Measurements from ENCODE around the gene INTS2. TPM values are rescaled to one million over a fixed set of nuclear protein-coding genes. Genes with fewer than 3 reads are reported as not detected.

The INTS2 gene
- polyA plus RNA-seq, 1 of the 3 experiments (the other 2 are of a cell fraction), result 6.7 TPM

- POLR2A ChIA-PET, result no interaction called here
- no peak for DNase-seq
- Histone ChIP-seq H3K4me3 (ENCODE audit: low read depth in 2 of 2, low read length in 1 of 2) (no peak overlapping the region), H3K27ac (ENCODE audit: low read depth in 2 of 2, low read length in 1 of 2) (no peak overlapping the region), H3K27me3 (ENCODE audit: insufficient read depth) (no peaks in the 10 kb centered on the region), H2AFZ (ENCODE audit: low read depth) (no peak overlapping the region), H3K9me3 (no peaks in the 10 kb centered on the region), H3K4me2 (no peak overlapping the region), H3K9ac (no peak overlapping the region), H3F3A (replicated peaks; ENCODE audit: insufficient read depth) (peaks cover 1% of the 10 kb centered on the region), H3K79me2 (ENCODE audit: insufficient read depth) (no peaks in the 10 kb centered on the region), H3K9me2 (no peaks in the 10 kb centered on the region), H3K4me1 (ENCODE audit: control insufficient read depth in 1 of 2, insufficient read depth in 2 of 2, low read depth in 1 of 2, low read length in 1 of 2) (no peaks in the 10 kb centered on the region), H4K20me1 (ENCODE audit: insufficient read depth) (no peaks in the 10 kb centered on the region), H3K36me3 (replicated peaks in 1 of 2; ENCODE audit: control insufficient read depth in 1 of 2, insufficient read depth in 2 of 2, low read length in 1 of 2) (peaks cover 19 to 75% of the 10 kb centered on the region in 2 experiments)
- WGBS (ENCODE audit: low lambda C conversion rate), result 97% methylated on average over 4 of the region's 4 CpGs
- CTCF ChIA-PET, result no interaction called here
- TF ChIP-seq CHD2 (IDR thresholded peaks at IDR 0.05; ENCODE audit: low read length, partially characterized antibody), result no peak
- TF ChIP-seq RCOR1 (IDR thresholded peaks at IDR 0.05; ENCODE audit: low read length), result no peak
- no peak for TF ChIP-seq SMC3 (IDR thresholded peaks at IDR 0.05; ENCODE audit: low read depth, low read length)
- TF ChIP-seq, protein P1, sequence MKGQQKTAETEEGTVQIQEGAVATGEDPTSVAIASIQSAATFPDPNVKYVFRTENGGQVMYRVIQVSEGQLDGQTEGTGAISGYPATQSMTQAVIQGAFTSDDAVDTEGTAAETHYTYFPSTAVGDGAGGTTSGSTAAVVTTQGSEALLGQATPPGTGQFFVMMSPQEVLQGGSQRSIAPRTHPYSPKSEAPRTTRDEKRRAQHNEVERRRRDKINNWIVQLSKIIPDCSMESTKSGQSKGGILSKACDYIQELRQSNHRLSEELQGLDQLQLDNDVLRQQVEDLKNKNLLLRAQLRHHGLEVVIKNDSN (IDR thresholded peaks at IDR 0.05; ENCODE audit: borderline replicate concordance, low read depth), result no peak
- no peak for TF ChIP-seq ELF1 (IDR thresholded peaks at IDR 0.05)
- no peak for TF ChIP-seq CTCF (IDR thresholded peaks at IDR 0.05)
- no peak for TF ChIP-seq MEF2A (IDR thresholded peaks at IDR 0.05; ENCODE audit: borderline replicate concordance, low read depth)
- no peak for TF ChIP-seq GABPA (IDR thresholded peaks at IDR 0.05; ENCODE audit: low read depth)
- no peak for TF ChIP-seq RFX5 (IDR thresholded peaks at IDR 0.05; ENCODE audit: low read length)
- no peak for TF ChIP-seq RXRA (IDR thresholded peaks at IDR 0.05; ENCODE audit: borderline replicate concordance, low read depth)
These were observed 47.1 kb downstream of the INTS2 start for GRCh38 chr17:61880589-61881102.

DNA sequence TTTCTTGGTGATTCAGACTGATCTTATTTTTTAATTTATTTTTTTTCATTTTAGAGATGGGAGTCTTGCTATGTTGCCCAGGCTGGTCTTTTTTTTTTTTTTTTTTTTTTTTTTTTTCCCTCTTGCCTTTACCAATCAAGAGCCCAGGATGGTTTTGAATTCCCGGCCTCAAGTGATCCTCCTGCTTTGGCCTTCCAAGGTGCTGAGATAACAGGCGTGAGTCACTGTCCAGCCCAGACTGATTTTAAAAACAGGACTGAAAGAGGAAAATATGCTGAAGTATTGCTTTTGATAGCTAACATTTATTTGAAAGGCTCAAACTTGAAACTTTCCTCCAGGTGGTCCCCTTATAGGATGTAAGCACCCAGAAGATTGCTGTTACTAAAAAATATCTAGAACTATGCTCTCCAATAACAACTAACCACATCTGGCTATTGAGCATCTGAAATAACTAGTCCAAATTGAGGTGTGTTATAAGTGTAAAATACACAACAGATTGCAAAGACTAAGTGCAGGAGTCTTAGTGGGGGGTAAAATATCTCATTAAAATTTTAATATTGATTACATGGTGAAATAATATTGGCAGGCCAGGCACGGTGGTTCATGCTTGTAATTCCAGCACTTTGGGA lies 48.7 kb downstream of the INTS2 start:
- TF ChIP-seq YY1 (IDR thresholded peaks at IDR 0.05; ENCODE audit: low read depth) (no peak), JUND (IDR thresholded peaks at IDR 0.05) (no peak), TEAD4 (IDR thresholded peaks at IDR 0.05; ENCODE audit: borderline replicate concordance, insufficient read depth) (no peak), SMC3 (IDR thresholded peaks at IDR 0.05; ENCODE audit: low read depth, low read length) (no peak), RCOR1 (IDR thresholded peaks at IDR 0.05; ENCODE audit: low read length) (no peak), FOSL2 (IDR thresholded peaks at IDR 0.05; ENCODE audit: borderline replicate concordance, low read depth) (no peak), CTCF (IDR thresholded peaks at IDR 0.05) (no peak), PBX3 (IDR thresholded peaks at IDR 0.05) (no peak), RXRA (IDR thresholded peaks at IDR 0.05; ENCODE audit: borderline replicate concordance, low read depth) (no peak), IRF3 (IDR thresholded peaks at IDR 0.05; ENCODE audit: low read depth, low read length) (no peak), MEF2A (IDR thresholded peaks at IDR 0.05; ENCODE audit: borderline replicate concordance, low read depth) (no peak)
- TF ChIP-seq, protein P2, sequence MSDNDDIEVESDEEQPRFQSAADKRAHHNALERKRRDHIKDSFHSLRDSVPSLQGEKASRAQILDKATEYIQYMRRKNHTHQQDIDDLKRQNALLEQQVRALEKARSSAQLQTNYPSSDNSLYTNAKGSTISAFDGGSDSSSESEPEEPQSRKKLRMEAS (IDR thresholded peaks at IDR 0.05; ENCODE audit: low read depth), result no peak
- TF ChIP-seq, protein P1 (IDR thresholded peaks at IDR 0.05; ENCODE audit: borderline replicate concordance, low read depth), result no peak
- Histone ChIP-seq H3K4me2 (no peak overlapping the region), H3K9ac (no peak overlapping the region), H3K4me3 (ENCODE audit: low read depth in 2 of 2, low read length in 1 of 2) (no peak overlapping the region), H3K9me2 (no peaks in the 10 kb centered on the region), H3K27ac (ENCODE audit: low read depth in 2 of 2, low read length in 1 of 2) (no peak overlapping the region), H3F3A (replicated peaks; ENCODE audit: insufficient read depth) (peaks cover 8% of the 10 kb centered on the region), H3K4me1 (ENCODE audit: control insufficient read depth in 1 of 2, insufficient read depth in 2 of 2, low read depth in 1 of 2, low read length in 1 of 2) (no peaks in the 10 kb centered on the region), H4K20me1 (ENCODE audit: insufficient read depth) (no peaks in the 10 kb centered on the region), H3K27me3 (ENCODE audit: insufficient read depth) (no peaks in the 10 kb centered on the region), H3K9me3 (no peaks in the 10 kb centered on the region), H2AFZ (ENCODE audit: low read depth) (no peak overlapping the region), H3K79me2 (ENCODE audit: insufficient read depth) (no peaks in the 10 kb centered on the region), H3K36me3 (replicated peaks in 1 of 2; ENCODE audit: control insufficient read depth in 1 of 2, insufficient read depth in 2 of 2, low read length in 1 of 2) (peaks cover 33 to 76% of the 10 kb centered on the region in 2 experiments)
- no peak for DNase-seq
- CTCF ChIA-PET, result interaction anchor here (1.4 to 2.1 kb wide), 2 partner anchors 187 to 230 kb away, joined by 6 to 8 read pairs; no protein-coding TSS in a partner anchor
- WGBS (ENCODE audit: low lambda C conversion rate), result 95% methylated on average over 3 of the region's 3 CpGs
- POLR2A ChIA-PET, result no interaction called here
